H9 (cell line): ENCODE measurements around the gene FHIP2A. TPM values are rescaled to one million over a fixed set of nuclear protein-coding genes. Genes with fewer than 3 reads are reported as not detected.

Experiments
- DNase-seq: peaks from one replicate; pipeline ENCODE4 v3.0.0-alpha.2; 2017
- H2AFZ ChIP-seq: one replicate; pipeline ENCODE4 v1.6.1; 2013; ENCODE audit warnings: mild to moderate bottlenecking, low read length, control low read depth, moderate library complexity
- H2AK5ac ChIP-seq: 2 replicates; pipeline ENCODE4 v1.6.1; 2013; ENCODE audit warnings: low read length, control low read depth, mixed read lengths; ENCODE audit not compliant: insufficient read length
- H2BK120ac ChIP-seq: one replicate; pipeline ENCODE4 v1.6.1; 2013; ENCODE audit warnings: low read depth, mild to moderate bottlenecking, low read length, control low read depth, inconsistent platforms; ENCODE audit not compliant: poor library complexity, severe bottlenecking
- H2BK12ac ChIP-seq: 2 replicates; pipeline ENCODE4 v1.6.1; 2013; ENCODE audit warnings: low read length, control low read depth, mixed read lengths, low read depth; ENCODE audit not compliant: insufficient read length
- H2BK15ac ChIP-seq: 2 replicates; pipeline ENCODE4 v1.6.1; 2013; ENCODE audit warnings: low read depth, low read length, control low read depth
- H2BK20ac ChIP-seq: one replicate; pipeline ENCODE4 v1.6.1; 2013; ENCODE audit warnings: low read depth, mild to moderate bottlenecking, low read length, control low read depth, inconsistent platforms; ENCODE audit not compliant: poor library complexity, severe bottlenecking
- H2BK5ac ChIP-seq: 2 replicates; pipeline ENCODE4 v1.6.1; 2013; ENCODE audit warnings: low read length, control low read depth, mixed read lengths; ENCODE audit not compliant: insufficient read length
- H3K14ac ChIP-seq: 2 replicates; pipeline ENCODE4 v1.6.1; 2013; ENCODE audit warnings: low read length, control low read depth; ENCODE audit not compliant: insufficient read depth
- H3K18ac ChIP-seq: 2 replicates; pipeline ENCODE4 v1.6.1; 2013; ENCODE audit warnings: low read depth, mild to moderate bottlenecking, mixed read lengths, low read length, control low read depth; ENCODE audit not compliant: insufficient read length
- H3K23ac ChIP-seq: 2 replicates; pipeline ENCODE4 v1.6.1; 2013; ENCODE audit warnings: low read length, control low read depth, mixed read lengths, low read depth; ENCODE audit not compliant: insufficient read length
- H3K23me2 ChIP-seq: 2 replicates; pipeline ENCODE4 v1.6.1; 2013; ENCODE audit warnings: low read depth, mild to moderate bottlenecking, mixed read lengths, low read length, control low read depth; ENCODE audit not compliant: insufficient read length, poor library complexity, severe bottlenecking
- H3K27ac ChIP-seq: 2 replicates; pipeline ENCODE4 v1.5.1; 2013; ENCODE audit warnings: low read length, control low read depth, mixed read lengths, low read depth; ENCODE audit not compliant: insufficient read length
- H3K27me3 ChIP-seq: 2 replicates; pipeline ENCODE4 v1.6.1; 2013; ENCODE audit warnings: low read length, control low read depth, inconsistent platforms; ENCODE audit not compliant: insufficient read depth
- H3K4ac ChIP-seq: 2 replicates; pipeline ENCODE4 v1.6.1; 2013; ENCODE audit warnings: low read depth, mild to moderate bottlenecking, control low read depth, inconsistent platforms, low read length, moderate library complexity
- H3K4me1 ChIP-seq: 2 replicates; pipeline ENCODE4 v1.6.1; 2013; ENCODE audit warnings: low read length, control low read depth, inconsistent platforms; ENCODE audit not compliant: insufficient read depth
- H3K4me2 ChIP-seq: 2 replicates; pipeline ENCODE4 v1.6.1; 2013; ENCODE audit warnings: low read length, control low read depth, mixed read lengths; ENCODE audit not compliant: insufficient read length, insufficient read depth
- H3K56ac ChIP-seq: 2 replicates; pipeline ENCODE4 v1.6.1; 2013; ENCODE audit warnings: low read depth, mild to moderate bottlenecking, mixed read lengths, low read length, control low read depth; ENCODE audit not compliant: insufficient read length
- H3K79me1 ChIP-seq: 2 replicates; pipeline ENCODE4 v1.6.1; 2013; ENCODE audit warnings: low read depth, mild to moderate bottlenecking, moderate library complexity, low read length, control low read depth, inconsistent platforms; ENCODE audit not compliant: insufficient read depth, poor library complexity, severe bottlenecking
- H3K79me2 ChIP-seq: 2 replicates; pipeline ENCODE4 v1.6.1; 2013; ENCODE audit warnings: low read length, control low read depth, inconsistent platforms; ENCODE audit not compliant: insufficient read depth
- H3K9ac ChIP-seq: 2 replicates; pipeline ENCODE4 v1.6.1; 2013; ENCODE audit warnings: low read length, control low read depth, mixed read lengths; ENCODE audit not compliant: insufficient read length; ENCODE audit errors: extremely low read depth
- H3K9me3 ChIP-seq: one replicate; pipeline ENCODE4 v1.6.1; 2013; ENCODE audit warnings: low read depth, low read length, inconsistent platforms; ENCODE audit not compliant: control insufficient read depth
- H3T11ph ChIP-seq: one replicate; pipeline ENCODE4 v1.6.1; 2013; ENCODE audit warnings: mild to moderate bottlenecking, low read length, control low read depth, inconsistent platforms
- H4K20me1 ChIP-seq: one replicate; pipeline ENCODE4 v1.6.1; 2013; ENCODE audit not compliant: control insufficient read depth, insufficient read length, insufficient read depth
- H4K5ac ChIP-seq: 2 replicates; pipeline ENCODE4 v1.6.1; 2013; ENCODE audit warnings: low read depth, mild to moderate bottlenecking, mixed read lengths, low read length, control low read depth; ENCODE audit not compliant: insufficient read length
- H4K8ac ChIP-seq: replicated peaks from 2 replicates; pipeline ENCODE4 v1.6.1; 2013; ENCODE audit warnings: low read length, control low read depth, mixed read lengths, low read depth; ENCODE audit not compliant: insufficient read length
- H4K91ac ChIP-seq: 2 replicates; pipeline ENCODE4 v1.6.1; 2013; ENCODE audit warnings: low read depth, mild to moderate bottlenecking, moderate library complexity, mixed read lengths, low read length, control low read depth; ENCODE audit not compliant: insufficient read length
- H3K27ac Mint-ChIP-seq, 3 experiments: 2 replicates in 2 of 3; 3 replicates in 1 of 3; pipeline ENCODE4 v1.8.0; 2020 to 2021; ENCODE audit warnings: mixed read lengths in 3 of 3, mild to moderate bottlenecking in 1 of 3, moderate library complexity in 1 of 3
- H3K27me3 Mint-ChIP-seq: 2 replicates; pipeline ENCODE4 v1.8.0; 2021; ENCODE audit warnings: low read depth, mild to moderate bottlenecking, moderate library complexity, mixed read lengths
- H3K36me3 Mint-ChIP-seq, 3 experiments: 2 replicates in 2 of 3; 3 replicates in 1 of 3; pipeline ENCODE4 v1.8.0; 2020 to 2021; ENCODE audit warnings: low read depth in 3 of 3, mixed read lengths in 3 of 3; ENCODE audit not compliant: insufficient read depth in 1 of 3
- H3K4me1 Mint-ChIP-seq, 2 experiments: 2 replicates each; pipeline ENCODE4 v1.8.0; 2020; ENCODE audit warnings: mixed read lengths in 2 of 2
- H3K4me3 Mint-ChIP-seq, 2 experiments: 2 replicates in 1 of 2; 3 replicates in 1 of 2; pipeline ENCODE4 v1.8.0; 2020 to 2021; ENCODE audit warnings: mild to moderate bottlenecking in 2 of 2, mixed read lengths in 2 of 2, moderate library complexity in 1 of 2
- H3K9me3 Mint-ChIP-seq, 2 experiments: 2 replicates in 1 of 2; 3 replicates in 1 of 2; pipeline ENCODE4 v1.8.0; 2020; ENCODE audit warnings: mild to moderate bottlenecking in 2 of 2, mixed read lengths in 2 of 2, moderate library complexity in 1 of 2
- WGBS: extraction: QIAGEN DNeasy Blood & Tissue Kit; methylation state at CpG from one replicate; pipeline ENCODE4 v1.1.7; 2013; ENCODE audit warnings: missing lambda C conversion rate, low lambda C conversion rate, mixed read lengths; ENCODE audit not compliant: insufficient read length; ENCODE audit errors: extremely low coverage; 5-methylcytosine and 5-hydroxymethylcytosine counted together
- total RNA-seq: library from RNA; stranded (reverse); gene quantifications from 2 replicates; pipeline ENCODE4 v1.2.1, GENCODE V29; 2021
- TF ChIP-seq, protein P1 (sequence below): fragments of 200-600 bp; sonication (generic); conservative IDR thresholded peaks from 3 replicates; pipeline ENCODE4 v1.8.0; 2021; ENCODE audit warnings: antibody characterized with exemption, mild to moderate bottlenecking

FHIP2A gene
- total RNA-seq, 1 experiment from 2014 or later: 14.8 TPM

DNA sequence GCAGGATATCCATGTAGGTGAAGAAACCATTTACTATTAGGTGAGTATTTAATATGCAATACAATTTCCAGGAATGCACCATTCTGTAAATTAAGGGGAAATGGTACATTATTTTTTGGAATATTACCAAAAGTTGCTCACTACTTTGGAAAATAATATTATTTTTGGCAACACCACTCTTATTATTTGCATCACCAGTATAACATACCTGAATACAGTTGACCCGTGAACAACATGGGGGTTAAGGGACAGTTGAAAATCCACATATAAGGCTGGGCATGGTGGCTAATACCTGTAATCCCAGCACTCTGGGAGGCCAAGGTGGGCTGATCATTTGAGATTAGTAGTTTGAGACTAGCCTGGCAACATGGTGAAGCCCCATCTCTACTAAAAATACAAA lies 21.2 kb upstream of the FHIP2A start:
- Mint-ChIP-seq H3K4me3 (no peak overlapping the region), H3K4me1 (no peaks in the 10 kb centered on the region), H3K27me3 (peaks cover 2% of the 10 kb centered on the region; the same call in 1 of the 2 replicates), H3K27ac (no peak overlapping the region), H3K36me3 (no peaks in the 10 kb centered on the region; a peak in 1 of 7 replicates), H3K9me3 (no peaks in the 10 kb centered on the region; a peak in 1 of 5 replicates)
- Histone ChIP-seq H2BK5ac (no peak overlapping the region), H2AK5ac (no peak overlapping the region), H2AFZ (no peak overlapping the region), H2BK20ac (no peak overlapping the region), H3K23ac (no peak overlapping the region), H3K9ac (no peak overlapping the region), H3K4me2 (no peak overlapping the region), H3K14ac (no peak overlapping the region), H4K91ac (no peak overlapping the region), H3K79me2 (no peaks in the 10 kb centered on the region), H4K5ac (no peak overlapping the region), H4K8ac (no peak overlapping the region), H3K56ac (no peak overlapping the region), H3T11ph (no peak overlapping the region), H3K9me3 (no peaks in the 10 kb centered on the region), H2BK12ac (no peak overlapping the region), H3K4me1 (no peaks in the 10 kb centered on the region), H3K23me2 (no peaks in the 10 kb centered on the region), H3K27me3 (no peaks in the 10 kb centered on the region), H3K79me1 (no peaks in the 10 kb centered on the region), H3K27ac (no peak overlapping the region), H3K18ac (no peak overlapping the region), H4K20me1 (no peaks in the 10 kb centered on the region), H3K4ac (no peak overlapping the region), H2BK15ac (no peak overlapping the region), H2BK120ac (no peak overlapping the region)
- WGBS: no CpG with 5 or more reads among the region's 1 CpG
- TF ChIP-seq, protein P1, sequence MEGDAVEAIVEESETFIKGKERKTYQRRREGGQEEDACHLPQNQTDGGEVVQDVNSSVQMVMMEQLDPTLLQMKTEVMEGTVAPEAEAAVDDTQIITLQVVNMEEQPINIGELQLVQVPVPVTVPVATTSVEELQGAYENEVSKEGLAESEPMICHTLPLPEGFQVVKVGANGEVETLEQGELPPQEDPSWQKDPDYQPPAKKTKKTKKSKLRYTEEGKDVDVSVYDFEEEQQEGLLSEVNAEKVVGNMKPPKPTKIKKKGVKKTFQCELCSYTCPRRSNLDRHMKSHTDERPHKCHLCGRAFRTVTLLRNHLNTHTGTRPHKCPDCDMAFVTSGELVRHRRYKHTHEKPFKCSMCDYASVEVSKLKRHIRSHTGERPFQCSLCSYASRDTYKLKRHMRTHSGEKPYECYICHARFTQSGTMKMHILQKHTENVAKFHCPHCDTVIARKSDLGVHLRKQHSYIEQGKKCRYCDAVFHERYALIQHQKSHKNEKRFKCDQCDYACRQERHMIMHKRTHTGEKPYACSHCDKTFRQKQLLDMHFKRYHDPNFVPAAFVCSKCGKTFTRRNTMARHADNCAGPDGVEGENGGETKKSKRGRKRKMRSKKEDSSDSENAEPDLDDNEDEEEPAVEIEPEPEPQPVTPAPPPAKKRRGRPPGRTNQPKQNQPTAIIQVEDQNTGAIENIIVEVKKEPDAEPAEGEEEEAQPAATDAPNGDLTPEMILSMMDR: no peak
- no peak for DNase-seq
